Measurements from ENCODE around the gene MAP7.

MAP7 gene

DNA sequence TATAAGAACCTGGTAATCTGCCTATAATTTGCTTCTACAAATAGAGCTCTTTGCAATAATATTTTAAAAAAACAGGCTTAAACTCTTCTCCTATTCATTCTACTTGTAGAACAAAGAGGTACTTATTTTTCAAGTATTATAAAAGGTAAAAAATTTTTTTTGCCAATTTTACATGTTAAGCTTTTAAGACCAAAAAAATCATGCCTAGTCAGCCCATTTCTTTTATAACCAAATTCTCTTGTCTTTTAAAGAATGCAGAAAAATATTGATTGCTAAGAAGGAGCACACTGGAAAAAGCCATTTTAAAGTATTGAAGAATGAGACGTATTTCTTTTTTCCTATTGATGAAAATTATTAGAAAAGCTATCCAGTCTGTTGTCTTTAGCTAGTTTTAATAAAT is 206.5 kb downstream of the MAP7 start:
- in situ Hi-C loops (cut with MboI; ENCODE audit: low sequenced_read_pairs): no loop called here

DNA sequence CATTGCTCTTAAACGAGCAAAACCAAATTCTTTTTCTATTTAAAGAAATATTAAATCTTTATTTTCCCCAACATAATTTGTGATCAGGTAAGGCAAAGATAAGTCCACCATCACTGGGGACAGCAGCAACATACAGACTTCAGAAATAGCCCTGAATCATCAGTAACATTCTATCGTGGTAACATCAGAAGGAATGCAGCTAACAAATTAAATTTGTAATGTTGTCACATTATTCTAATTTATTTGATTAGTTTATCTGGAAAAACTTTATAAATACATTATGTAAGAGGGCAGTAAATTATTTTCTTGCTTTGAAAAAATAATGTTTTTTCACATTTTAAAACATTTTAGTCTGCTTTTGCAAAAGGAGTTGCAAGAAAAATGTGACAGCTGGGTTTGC is 206.9 kb downstream of the MAP7 start:
- in situ Hi-C loops (cut with MboI; ENCODE audit: low sequenced_read_pairs): no loop called here

GRCh38 chr6:136341967-136342366 is 208.3 kb downstream of the MAP7 start:
- in situ Hi-C loops (cut with MboI; ENCODE audit: low sequenced_read_pairs): no loop called here

DNA sequence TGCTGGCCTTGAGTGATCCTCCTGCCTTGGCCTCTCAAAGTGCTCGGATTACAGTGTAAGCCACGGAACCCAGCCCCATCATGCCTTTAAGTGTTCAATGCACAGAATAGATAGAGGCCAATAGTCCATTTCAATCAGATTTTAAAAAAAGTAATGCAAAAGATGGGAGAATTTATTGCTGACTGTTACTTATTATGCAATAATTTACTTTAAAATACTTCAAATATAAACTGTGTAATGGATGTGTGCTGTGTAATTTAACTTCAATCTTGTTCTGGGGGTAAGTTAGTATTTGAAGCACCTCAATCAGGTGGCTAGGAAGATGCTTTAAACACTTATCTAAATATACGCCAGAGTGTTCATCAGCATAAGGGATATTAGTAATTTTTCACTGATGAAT is 208.9 kb downstream of the MAP7 start:
- in situ Hi-C loops (cut with MboI; ENCODE audit: low sequenced_read_pairs): no loop called here

GRCh38 chr6:136338486-136338885 is 211.7 kb downstream of the MAP7 start:
- in situ Hi-C loops (cut with MboI; ENCODE audit: low sequenced_read_pairs): no loop called here

GRCh38 chr6:136337606-136338005 is 212.6 kb downstream of the MAP7 start:
- in situ Hi-C loops (cut with MboI; ENCODE audit: low sequenced_read_pairs): no loop called here

- in situ Hi-C loops (cut with MboI; ENCODE audit: low sequenced_read_pairs): no loop called here
Observed at GRCh38 chr6:136337121-136337520, 213.1 kb downstream of the MAP7 start.

DNA sequence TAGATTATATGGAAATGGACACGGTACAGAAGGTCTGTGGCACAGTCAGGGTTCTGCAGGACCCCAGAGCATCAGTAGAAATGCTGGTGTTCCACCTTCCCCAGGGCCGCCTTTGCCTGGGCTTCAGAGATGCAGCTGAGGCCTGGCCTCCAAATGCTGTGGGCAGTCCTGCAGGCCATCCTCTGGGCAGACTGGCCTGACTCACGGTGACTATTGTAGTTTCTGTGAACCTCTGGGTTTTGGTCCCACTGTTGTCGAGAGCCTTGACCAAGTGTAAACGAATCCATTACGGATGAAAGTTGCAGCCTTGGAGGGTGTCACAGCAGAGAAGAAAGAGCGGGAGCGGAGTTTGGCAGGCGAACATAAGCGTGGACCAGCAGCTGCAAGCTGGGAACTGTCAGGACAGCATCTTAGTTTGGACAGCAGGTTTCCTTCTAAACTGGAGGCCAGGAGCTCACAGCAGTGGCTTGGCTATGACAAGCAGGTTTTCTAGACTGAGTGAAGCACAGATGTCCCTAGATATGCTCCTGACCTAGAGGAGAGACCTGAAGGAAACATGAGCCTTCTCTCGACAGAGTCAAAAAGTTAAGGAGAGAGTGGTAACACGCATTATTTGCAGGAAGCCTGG is 214.4 kb downstream of the MAP7 start:
- in situ Hi-C loops (cut with MboI; ENCODE audit: low sequenced_read_pairs): no loop called here

DNA sequence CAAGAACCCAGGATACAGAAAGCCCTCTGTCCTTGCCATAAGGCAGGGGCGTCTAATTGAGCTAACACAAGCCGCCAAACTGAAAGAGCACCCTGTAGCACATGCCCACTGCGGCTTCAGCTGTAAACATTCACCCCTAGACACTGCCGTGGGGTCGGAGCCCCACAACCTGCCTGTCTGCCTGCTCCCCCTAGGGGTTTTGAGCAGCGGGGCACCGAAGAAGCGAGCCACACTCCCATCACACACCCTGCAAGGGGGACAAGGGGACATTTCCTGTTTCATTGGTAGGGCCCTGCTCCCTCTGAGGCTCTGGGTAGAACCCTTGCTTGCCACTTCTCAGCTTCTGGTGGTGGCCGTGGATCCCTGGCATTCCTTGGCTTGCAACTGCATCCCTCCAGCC is 215.4 kb downstream of the MAP7 start:
- in situ Hi-C loops (cut with MboI; ENCODE audit: low sequenced_read_pairs): no loop called here

DNA sequence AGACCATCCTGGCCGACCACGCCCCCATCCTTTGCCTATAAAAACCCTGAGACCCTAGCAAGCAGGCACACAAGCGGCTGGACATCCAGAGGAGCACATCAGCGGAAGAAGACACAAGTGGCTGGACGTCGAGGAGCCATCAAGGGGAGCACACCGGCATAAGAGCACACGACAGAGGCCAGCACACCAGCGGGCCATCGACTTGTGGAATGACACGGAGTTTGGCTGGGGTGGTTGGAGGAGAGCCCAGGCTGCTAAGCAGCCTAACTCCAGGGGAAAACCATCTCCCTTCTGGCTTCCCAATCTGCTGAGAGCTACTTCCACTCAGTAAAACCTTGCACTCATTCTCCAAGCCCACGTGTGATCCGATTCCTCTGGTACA is 215.8 kb downstream of the MAP7 start:
- in situ Hi-C loops (cut with MboI; ENCODE audit: low sequenced_read_pairs): no loop called here

DNA sequence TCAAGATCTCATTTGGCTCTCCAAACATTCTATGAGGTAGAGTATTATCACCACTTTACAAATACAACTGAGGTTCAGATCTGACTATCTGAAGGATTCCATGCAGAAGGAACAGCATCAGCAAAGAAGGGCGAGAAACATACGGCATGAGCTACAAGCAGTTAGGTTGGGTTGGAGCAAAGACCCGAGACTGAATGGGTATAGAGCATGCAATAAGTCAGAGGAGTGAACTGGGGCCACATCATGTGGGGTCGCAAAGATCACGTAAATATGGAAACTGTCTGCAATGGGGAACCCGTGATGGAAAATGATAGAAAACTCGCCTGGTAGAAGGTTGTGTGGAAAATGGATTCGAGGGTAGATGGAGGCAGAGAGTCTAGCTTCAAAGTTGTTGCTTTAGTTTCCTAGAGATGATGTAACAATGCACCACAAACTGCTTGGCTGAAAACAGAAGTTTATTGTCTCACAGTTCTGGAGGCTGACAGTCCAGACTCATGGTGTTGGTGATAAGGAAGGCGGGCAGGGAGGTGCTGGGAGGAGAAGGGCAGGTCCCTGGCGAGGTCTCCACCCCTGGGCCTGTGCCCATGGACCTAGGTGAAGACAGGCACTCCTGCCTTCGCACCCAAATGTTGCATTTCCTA is 216.3 kb downstream of the MAP7 start:
- in situ Hi-C loops (cut with MboI; ENCODE audit: low sequenced_read_pairs): no loop called here

DNA sequence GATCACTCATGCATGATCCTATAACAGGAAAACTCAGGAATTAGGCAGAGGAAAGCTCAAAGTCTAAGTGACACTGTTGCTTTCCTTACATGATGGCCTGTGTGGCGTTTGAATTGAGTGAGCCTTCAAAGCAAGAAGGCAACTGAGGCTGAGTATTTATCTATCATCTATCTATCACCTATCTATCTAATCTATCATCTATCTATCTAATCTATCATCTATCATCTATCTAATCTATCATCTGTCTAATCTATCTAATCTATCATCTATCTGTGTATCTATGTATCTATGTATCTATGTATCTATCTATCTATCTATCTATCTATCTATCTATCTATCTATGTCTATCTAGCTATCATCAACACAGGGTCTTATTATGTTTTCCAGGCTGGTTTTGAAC is 218.8 kb downstream of the MAP7 start:
- in situ Hi-C loops (cut with MboI; ENCODE audit: low sequenced_read_pairs): no loop called here

- in situ Hi-C loops (cut with MboI; ENCODE audit: low sequenced_read_pairs): no loop called here
Observed at GRCh38 chr6:136330634-136331033, 219.6 kb downstream of the MAP7 start.

GRCh38 chr6:136326038-136326553 is 224.1 kb downstream of the MAP7 start:
- in situ Hi-C loops (cut with MboI; ENCODE audit: low sequenced_read_pairs): no loop called here

DNA sequence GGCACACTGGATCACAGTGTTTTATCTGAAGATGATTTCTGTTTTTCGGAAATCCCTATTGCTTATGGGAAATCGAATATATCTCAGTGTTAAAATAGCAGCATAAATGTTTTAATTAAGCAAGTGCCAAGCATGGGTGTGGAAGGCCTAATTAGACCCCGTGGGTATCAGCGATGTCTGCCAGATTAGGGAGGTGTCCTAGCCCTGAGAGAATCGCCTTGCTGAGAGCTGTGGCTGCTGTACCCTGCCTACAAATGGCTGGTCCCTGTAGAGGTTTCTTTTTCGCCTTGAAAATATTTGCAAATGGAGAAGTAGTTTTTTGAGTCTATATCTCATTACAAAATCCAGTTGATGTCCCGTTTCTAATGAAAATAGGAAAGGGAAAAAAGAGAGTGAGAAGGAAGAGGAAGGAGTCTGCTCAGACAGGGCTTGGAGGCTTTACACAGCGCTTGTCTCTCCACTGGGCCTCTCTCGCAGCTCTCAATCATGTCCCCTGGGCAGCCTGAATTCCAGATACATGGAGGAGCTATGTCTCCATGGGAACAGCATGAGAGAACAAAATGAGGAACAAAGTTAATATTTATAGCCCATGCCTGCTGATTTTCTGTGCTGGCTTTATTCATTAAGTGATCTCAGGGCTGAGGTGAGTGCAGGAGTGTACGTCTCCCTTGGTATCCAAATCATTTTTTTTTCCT is 225.4 kb downstream of the MAP7 start:
- in situ Hi-C loops (cut with MboI; ENCODE audit: low sequenced_read_pairs): no loop called here

GRCh38 chr6:136323431-136324112 is 226.7 kb downstream of the MAP7 start:
- in situ Hi-C loops (cut with MboI; ENCODE audit: low sequenced_read_pairs): no loop called here

- in situ Hi-C loops (cut with MboI; ENCODE audit: low sequenced_read_pairs): no loop called here
Observed at GRCh38 chr6:136319732-136320131, 230.5 kb downstream of the MAP7 start.

- in situ Hi-C loops (cut with MboI; ENCODE audit: low sequenced_read_pairs): no loop called here
Observed at GRCh38 chr6:136318676-136319075, 231.5 kb downstream of the MAP7 start.

GRCh38 chr6:136317971-136318370 is 232.3 kb downstream of the MAP7 start:
- in situ Hi-C loops (cut with MboI; ENCODE audit: low sequenced_read_pairs): no loop called here

GRCh38 chr6:136317021-136317694 is 233.1 kb downstream of the MAP7 start:
- in situ Hi-C loops (cut with MboI; ENCODE audit: low sequenced_read_pairs): no loop called here

- in situ Hi-C loops (cut with MboI; ENCODE audit: low sequenced_read_pairs): no loop called here
Observed at GRCh38 chr6:136315594-136315993, 234.6 kb downstream of the MAP7 start.

Measured in HL-60/S4 treated with phorbol 12-myristate 13-acetate at 8.2 ng/mL for 4 days and 3 days (cell line).